ENCODE data around the gene MEX3D.

Gene MEX3D

DNA sequence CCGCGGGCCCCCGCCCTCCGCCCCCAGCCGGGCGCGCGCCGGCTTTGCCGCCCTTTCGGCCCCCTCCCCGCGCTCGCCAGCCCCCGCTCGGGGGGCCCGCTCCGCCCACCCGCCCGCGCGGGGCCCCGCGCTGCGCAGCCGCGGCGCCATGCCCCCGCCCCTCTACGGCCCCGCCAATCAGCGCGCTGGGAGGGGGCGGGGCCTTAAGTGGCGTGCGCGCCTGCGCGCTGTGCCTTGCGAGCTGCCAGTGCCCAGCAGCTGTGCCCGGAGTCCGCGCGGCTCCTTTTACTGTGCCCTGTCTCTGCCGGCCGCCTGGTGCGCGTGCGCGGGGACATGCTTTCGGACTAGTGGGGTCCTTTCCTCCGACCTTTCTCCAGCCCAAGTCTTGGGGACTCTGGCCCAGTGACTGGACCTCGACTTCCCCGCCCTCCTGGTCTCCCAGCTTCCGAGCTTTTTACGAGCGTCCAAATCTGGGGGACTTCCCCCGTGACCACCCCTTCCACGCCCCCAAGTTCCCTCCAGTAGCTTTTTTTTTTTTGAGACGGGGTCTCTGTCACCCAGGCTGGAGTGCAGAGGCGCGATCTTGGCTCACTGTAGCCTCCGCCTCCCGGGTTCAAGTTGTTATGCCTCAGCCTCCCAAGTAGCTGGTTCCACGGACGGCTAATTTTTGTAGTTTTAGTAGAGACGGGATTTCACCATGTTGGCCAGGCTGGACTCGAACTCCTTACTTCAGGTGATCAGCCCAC, 24.8 kb upstream of the MEX3D start, which contains the start of gene MBD3:
Gene MBD3 (minus strand): TSS at position 111 of the 746 bp plus-strand sequence. CDS start 234 bp downstream, outside the sequence.
- peak; percentile 78 for DNase-seq

DNA sequence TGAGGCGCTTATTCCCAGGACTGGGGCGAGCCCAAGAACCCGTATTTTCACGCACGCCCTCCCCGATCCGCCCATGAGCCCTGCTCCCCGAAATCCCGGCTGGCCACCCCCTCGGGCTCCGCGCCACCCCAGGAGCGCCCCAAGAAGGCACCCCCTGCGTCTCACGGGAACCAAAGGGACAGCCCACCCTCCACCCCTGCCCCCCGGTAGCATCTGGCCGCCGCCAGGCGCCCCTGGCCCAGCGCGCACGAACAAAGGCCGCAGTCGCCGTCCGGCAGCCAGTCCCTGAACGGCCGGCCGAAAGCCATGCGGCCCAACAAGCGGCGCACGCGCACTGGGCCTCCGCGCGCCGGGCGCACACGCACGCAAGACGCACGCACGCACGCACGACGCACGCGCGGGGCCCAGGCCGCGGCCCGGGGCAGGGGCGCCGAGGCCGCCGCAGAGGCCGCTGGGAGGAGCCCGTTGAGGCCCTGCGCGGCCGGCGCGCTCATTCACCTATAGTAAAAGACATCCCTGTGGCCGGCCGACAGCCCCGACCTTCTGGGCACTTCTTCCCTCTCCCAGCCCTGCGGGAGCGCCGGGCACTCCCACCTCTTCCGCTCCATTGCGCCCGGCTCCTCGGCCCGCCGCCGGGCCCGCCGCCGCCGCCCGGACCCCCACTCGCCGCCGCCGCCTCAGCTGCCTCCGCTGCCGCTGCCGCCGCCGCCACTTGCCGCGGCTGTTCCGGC, 24.1 kb upstream of the MEX3D start:
- DNase-seq, result peak; percentile 61

DNA sequence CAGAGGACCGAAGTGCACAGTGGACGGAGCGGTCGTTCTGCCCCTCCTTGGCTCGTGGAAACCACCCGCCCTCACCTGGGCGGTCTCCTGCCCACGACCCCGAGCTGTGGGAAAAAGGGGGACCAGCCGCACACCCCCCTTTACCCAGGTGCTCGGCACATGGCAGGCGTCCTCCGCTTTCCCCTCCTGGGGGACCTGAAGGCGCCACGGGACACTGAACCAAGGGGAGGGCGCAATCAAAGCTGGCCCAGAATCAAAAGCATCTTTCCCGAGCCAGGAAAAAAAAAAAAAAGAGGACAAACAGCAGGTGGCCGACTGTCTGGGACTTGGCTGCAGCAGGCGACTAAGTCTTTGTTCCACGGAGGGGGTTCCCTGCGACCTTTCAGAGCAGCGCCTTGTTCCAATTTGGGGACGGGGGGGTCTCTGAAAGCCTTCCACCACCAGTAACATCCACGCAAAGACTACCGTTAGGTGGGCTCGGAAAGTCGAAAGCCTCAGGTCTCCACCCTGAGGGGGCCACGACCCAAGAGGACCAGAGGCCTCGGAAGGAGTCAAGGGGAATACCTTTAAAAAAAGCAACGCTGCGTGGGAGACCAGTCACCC, 23.4 kb upstream of the MEX3D start:
- peak; percentile 22 for DNase-seq

DNA sequence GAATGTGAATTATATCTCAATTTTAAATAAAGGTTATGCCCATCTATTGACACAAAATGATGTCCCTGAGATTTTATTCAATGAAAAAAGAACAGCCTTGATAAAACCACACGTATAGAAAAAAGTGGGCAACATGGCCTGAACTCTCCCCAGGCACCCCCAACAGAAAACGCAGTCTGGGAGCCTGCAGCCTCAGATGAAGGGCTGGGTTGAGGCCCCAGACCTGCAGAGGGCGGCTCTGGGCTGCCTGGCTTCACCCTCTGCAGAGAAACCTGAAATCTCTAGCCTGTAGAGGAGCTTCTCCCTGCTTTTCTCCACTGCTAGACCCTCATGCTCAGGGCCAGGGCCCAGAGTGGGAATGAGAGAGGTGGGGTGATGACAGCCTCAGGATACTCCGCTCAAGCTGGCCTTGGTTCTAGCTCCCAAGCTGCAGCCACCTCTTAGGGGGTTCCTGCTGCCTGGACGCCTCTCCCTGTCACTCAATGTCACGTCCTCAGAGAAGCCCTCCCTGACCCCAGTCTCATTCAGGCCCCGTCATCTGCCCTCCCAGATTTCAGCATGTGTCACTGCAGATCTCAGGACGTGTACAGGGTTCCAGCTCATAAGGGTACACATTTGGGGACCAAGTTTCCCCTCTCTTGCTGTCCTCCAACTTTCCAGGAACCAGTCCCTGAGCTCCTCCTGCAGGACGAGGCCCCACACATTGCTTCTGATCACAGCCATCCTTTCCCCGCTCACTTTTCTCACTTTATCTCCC, 22.7 kb upstream of the MEX3D start:
- DNase-seq, result no peak

DNA sequence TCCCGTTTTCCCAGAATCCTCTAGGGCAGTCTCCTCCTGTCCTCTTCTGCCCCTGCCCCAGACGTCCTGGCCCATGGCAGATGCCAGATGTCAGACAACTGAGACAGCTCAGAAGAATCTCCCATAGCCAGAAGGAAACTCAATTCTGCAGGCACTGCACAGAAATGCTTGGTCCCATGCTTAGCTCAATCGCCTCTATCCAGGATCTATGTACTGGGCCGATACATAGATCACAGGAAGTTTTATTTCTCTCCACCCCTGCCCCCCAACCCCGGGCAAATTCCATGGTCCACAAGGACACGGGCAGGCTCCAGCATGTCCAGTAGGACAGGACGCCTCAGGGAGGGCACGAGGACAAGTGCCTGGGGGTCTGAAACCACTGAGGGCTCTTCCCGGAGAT, 19.7 kb upstream of the MEX3D start:
- no peak for DNase-seq

DNA sequence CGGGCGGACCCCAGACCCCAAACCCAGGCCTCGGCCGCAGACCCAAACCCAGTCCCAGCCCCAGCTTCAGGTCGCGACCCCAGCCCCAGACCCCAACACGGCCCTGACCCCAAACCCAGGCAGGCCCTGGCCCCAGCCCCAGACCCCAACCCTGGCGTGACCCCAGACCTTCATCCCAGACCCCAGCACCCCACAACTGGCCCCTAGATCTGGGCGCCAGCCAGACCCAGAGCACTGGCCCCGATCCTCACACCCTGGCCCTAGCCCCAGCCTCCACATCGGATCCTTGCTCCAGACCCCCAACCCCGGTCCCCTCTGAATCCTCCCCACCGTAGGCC, 17.1 kb upstream of the MEX3D start:
- DNase-seq, result no peak

DNA sequence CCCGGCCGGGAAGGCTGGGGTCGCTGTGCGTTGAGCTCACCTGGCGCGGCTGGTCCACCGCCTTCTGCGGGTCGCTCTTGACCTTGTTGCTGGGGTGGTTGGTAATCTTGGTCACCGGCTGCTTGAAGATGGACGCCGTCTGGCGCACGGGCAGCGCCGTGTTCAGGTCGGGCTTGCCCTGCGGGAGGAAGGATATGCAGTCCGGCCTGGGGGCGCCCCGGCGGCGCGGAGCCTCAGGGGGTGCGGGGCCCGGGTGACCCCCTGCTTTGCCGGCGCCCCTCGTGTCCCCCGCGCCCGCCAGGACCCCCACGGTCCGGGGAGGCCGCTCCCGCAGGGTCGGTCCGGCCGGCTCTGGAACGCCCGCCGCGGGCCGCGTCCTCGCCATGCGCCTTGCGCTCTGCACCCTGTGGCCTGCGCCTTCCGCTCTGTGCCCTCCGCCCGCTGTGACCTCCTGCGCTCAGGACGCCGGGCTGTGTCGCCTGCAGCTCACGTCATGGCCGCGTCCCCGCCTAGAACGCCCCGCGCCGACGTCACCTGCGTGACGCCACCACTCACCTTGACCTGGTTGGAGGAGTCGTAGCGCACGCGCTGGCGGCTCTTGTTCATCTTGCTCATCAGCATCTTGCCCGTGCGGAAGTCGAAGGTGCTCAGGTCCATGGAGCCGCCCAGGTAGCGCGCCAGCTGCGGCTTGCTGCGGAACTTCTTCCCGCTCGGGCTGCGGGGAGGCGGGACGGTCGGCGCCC, 16.5 kb upstream of the MEX3D start:
- DNase-seq, result no peak

DNA sequence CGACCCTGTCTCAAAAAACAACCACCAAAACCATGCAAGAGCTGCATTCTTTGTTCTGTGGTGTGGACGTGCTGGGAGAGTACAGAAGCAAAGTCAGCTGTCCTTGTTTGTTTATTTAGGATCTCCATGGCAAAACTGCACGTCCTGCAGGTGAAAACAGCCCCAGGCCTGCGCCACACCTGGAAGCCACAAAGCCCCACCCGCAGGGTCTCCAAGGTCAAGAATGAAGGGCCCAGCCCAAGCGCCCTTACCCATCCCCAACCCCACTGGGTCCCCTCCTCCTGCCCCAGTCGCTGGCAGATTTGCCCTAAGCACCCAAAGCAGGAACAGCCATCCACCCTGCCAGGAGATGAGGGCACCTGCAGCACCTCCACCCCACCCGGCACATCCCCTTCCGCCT, 14.1 kb upstream of the MEX3D start:
- no peak for DNase-seq

DNA sequence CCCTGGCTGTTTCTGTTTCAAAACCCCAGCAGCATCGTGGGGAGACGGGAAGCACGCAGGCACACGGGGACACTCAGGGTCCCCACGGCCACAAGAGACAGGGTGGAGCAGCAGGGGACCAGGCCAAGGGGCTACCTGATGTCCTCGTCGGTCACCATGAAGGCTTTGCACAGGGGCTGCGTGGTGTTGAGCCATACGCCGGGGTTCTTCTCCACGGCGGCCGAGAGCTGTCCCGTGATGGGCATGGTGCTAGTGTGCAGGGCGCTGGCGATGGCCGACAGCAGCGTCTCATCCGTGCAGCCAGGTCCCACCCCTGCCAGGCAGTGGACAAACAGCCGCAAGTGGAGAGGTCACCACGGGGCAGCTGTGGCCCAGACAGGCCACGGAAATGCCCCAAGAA, 12.8 kb upstream of the MEX3D start:
- no peak for DNase-seq

DNA sequence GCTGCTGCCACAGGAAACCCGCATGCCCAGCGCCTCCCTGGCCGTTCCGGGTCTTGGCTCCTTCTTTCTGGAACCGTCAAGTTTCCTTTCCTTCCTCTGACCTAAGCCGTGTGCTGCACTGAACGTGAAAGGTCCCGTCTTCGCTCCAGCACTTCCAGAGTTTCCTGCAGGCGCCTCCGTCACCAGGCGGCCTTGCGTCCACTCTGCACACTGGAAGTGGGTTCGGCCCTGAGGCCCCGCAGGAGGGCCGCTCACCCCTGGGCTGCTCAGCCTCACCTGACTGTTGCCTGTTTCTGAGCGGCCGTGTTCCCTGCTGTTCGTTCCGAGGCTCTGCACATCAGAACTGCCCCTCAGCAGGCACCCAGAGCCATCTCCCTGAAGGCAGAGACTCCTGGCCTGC, 12.3 kb upstream of the MEX3D start:
- no peak for DNase-seq

DNA sequence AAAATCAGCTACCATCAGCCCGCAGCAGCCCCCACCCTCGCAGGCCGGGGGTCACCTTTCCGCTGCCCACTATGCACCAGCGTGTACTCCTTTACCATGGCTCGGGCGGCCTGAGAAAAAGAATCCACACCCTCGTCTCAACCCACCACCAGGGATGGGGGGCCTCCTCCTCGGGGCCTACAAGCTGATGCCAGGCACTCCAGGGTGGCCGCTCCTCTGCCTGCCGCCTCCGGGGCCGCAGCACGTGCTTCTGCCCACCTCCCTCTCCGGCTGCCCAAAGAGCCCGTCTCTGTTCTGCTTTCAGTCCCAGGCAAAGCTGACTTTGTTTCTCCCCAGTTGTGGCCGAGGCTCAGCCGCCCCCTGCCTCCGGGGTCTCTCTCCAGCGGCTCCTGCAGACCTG, 11.1 kb upstream of the MEX3D start:
- no peak for DNase-seq

DNA sequence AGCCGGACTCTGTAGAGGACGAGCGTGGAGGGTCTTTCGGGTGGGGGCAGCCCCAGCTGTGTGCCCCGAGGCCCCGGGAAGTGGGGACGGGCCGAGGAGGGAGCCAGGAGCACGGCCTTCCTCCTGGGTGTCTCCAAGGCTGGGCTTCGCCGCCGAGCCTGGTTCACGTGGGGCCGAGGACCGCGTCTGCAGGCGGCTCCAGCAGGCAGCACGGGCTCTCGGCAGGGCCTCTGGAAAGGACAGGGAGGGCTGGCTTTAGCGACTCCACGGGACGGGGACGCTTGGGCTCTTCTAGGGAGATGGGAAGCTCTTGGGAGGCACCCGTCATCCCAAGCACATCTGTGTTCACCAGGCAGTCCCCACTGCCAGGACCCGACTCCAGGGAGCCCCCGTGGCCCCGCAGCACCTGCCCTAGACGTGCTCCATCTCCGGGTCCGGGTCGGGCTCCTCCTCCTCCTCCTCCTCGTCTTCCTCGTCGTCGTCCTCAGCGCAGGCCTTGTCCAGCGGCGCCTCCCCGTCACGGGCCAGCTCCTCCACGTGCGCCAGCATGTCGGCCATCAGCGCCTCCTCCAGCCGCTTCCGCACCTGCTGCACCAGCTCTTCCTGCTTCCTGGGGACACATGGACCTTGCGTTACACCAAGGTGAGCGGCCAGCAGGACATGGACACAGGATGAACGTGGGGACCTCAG, 9.9 kb upstream of the MEX3D start:
- DNase-seq, result no peak

DNA sequence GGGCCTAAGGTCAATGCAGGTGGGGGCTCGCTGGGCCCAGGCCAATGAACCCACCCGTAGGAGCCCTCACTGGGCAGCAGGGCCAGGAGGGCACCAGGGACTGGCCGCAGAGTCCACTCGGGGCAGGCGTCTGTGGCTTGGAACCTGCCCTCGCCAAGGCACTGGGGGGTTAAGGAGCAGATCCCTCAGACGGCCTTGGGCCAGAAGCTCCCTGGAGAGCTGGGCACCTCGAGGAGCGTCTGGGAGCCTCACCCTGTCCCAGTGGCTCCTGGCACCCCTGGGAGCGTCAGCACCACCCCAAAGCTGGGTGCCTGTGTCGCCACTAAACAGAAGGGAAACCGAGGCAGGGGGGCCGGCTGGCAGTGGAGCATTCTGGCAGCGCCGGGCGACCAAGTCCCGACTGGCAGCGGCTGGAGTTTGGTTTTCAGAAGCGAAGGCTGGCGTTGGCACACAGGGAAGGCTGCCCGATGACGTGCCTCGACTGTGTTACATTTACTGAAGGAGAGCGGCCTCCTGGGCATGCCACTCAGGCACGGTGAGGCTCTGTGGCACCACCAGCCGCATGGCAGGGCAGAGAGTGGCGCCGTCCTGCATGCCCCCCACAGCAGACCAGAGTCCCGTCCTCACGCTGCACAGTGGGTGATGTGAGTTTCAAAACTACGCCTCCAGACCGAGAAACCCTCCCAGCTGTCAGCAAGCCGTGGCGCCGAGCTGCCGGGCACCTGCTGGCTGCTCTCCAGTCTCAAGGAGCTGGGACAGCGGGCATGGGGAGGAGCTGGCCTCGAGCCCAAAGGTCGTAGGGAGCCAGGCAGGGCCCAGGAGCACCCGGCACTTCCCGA, 9.2 kb upstream of the MEX3D start:
- no peak for DNase-seq

DNA sequence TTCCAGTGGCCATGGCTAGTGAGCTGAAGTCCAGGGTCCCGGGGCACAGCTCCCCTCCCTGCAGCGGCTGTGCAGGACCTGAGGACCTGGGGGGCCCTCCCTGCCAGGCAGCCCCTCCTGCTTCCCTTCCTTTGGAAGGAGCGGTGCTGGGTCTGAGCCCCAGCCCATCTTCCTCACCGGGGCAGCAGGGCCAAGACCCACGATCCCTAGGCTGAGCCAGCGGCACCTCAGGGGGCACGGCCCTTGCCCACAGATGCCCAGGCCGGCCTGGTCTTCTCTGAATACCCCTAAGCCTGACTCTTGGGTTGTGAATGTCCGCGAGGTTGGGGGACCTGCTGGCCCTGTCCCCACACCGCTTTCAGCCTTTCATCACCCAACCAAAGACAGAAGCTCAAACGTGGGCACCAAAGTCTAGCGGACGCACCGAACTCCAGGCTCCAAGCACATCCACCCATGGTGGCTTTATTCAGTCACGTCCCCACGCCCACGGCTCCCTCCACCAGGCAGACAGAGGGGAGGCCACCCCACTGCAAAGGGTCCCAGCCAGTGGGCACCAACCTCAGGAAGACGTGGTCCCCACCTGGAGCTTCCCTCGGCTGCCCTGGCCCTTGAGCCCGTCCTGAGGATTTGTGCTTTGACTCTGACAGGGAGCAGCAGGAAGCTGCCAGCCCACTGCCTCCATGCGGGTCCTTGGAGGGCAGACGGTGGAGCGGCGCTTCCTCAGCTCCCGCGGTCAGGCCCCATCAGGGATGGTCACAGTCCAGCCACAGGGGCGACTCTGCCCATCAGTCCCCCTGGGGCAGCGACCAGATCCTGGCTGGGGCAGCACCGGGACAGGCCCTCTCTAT, 8.3 kb upstream of the MEX3D start:
- DNase-seq, result no peak

DNA sequence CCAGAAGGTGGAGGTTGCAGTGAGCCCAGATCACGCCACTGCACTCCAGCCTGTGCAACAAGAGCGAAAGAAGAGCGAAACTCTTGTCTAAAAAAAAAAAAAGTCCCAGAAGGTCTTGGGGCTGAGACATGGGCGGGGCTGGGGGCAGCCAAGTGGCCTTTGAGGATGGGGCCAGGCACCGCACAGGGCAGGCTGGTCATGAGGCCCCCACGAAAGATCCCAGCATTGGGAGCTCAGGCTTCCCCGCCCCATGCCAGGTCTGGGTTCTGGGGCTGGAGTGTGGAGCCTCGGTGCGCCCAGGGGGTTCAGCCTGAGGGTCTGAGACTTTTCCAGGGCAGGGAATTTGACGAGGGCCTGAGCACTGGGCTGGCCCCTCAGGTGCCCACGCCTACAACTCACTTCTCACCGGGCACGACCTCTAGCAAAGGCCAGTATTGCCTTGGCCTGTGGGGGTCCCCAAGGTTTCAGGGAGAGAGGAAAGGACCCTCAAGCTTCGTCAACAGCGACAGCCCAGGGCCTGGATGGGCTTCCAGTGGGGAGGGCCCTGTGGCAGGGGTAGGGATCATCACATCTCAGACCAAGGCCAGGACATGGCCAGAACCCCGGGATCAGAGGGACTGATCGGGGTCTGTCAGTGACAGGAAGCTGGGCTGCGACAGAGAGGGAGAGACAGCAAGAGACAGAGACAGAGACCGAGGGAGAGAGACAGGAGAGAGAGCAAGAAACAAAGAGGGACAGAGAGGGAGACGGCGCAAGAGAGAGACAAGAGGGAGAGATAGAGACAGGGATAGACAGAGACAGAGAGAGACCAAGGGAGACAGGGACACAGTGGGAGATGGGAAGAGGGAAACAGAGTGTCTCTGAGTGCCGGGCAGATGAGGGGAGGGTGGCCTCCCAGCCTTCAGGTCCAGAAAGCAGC, 7.5 kb upstream of the MEX3D start:
- DNase-seq, result no peak

DNA sequence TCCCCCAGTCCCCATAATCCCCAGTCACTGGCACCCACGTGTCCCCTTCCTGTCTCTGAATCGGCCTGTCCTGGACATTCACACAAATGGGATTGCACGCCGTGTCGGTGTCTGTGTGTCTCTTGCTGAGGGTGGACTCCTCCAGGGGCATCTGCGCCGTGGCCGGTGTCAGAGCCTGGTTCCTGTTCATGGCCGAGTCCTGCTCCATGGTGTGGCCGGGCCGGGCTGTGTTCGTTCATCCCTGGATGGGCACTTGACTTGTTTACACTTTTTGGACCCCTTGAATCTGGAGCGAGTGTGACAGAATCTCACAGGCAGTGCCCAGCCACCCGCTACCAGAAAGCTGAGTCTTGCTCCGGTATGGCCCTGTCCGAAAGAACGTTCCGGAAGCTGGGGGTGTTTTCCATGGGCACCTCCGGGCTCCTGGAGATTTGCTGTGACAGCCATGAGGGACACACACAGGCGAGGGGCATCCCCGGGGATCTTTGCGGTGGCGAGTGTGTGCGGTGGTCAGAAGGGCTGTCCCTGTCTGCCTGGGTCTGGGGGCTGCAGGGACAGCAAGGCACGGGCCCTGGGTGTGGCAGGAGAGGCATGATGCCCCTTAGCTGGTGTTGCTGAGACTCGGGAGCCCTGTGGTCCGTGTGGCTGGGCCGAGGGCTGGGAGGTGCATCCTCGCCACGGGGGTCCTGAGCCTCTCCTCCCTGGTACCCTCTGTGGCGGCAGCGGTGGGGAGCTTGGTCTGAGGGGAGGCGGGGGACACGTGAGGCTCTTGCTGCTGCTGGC, 6.4 kb upstream of the MEX3D start:
- no peak for DNase-seq

DNA sequence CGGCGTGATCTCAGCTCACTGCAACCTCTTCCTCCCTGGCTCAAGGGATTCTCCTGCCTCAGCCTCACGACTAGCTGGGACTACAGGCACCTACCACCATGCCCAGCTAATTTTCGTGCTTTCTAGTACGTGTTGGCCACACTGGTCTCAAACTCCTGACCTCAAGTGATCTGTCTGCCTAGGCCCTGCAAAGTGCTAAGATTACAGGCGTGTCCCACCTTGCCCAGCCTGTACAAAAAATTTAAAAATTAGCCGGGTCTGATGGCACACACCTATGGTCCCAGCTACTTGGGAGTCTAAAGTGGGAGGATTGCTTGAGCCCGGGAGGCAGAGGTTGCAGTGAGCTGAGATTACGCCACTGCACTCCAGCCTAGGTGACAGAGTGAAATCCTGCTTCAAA, 4.7 kb upstream of the MEX3D start:
- no peak for DNase-seq

DNA sequence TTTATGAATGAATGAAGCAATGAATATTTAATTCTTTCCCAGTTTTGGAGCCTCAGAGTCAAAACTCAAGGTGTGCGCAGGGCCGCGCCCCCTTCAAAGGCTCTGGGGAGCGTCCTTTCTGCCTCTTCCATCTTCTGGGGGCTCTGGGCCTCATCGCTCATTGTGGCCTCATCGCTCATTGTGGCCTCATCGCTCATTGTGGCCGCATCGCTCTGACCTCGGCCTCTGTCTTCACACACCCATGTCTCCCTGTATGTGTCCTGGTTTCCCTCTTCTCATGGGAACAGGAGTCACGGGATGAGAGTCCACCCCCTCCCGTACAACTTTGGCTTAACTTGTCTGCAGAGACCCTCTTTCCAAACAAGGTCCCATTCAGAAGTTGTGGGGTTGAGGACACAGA, 3.2 kb upstream of the MEX3D start:
- no peak for DNase-seq
